Measurements from ENCODE around the gene GAA. TPM values are rescaled to one million over a fixed set of nuclear protein-coding genes. Genes with fewer than 3 reads are reported as not detected.

GAA gene
- total and polyA plus RNA-seq, 10 of the 15 experiments (the other 5 are each of a cell fraction or from before 2014, with no cell fraction given): 0.18 to 10.5 (median 4.1) TPM

DNA sequence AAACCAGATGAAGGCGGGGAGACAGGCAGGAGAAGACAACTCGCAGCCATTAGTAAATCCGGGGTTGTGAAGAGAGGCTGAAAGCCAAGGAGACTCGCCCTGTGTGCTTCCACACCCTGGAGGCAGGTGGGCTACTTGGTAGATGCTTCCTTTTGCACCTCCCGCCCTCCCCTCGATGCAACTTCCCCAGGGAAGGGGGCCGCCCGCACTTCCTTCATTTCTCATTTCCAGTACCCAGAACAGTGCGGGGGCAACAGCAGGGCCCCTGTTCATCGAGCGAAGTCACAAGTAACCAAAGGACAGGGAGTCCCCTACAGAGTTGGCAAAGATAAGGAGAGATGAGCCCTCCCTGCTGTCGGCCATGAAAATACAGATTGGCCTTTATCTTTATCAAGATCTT, 40.0 kb upstream of the GAA start:
- TF ChIP-seq MYB (IDR thresholded peaks at IDR 0.05; ENCODE audit: borderline replicate concordance, low read depth, low read length) (no peak), CBX3 (IDR thresholded peaks at IDR 0.05; ENCODE audit: borderline replicate concordance, low read depth) (no peak), RELA (IDR thresholded peaks at IDR 0.05; ENCODE audit: borderline replicate concordance, partially characterized antibody) (no peak)

GRCh38 chr17:80063830-80064585, 37.4 kb upstream of the GAA start:
- Histone ChIP-seq H3K27me3 (replicated peaks in 1 of 2; ENCODE audit: control insufficient read depth in 2 of 2, insufficient read depth in 2 of 2, low read length in 1 of 2) (no peaks in the 10 kb centered on the region), H3K4me1 (ENCODE audit: control insufficient read depth, insufficient read depth, low read length) (no peaks in the 10 kb centered on the region), H2AFZ (ENCODE audit: control insufficient read depth, low read depth, low read length) (no peak overlapping the region), H3K9ac (ENCODE audit: control insufficient read depth, insufficient read depth, low read length) (no peak overlapping the region), H4K20me1 (ENCODE audit: control insufficient read depth, insufficient read depth) (no peaks in the 10 kb centered on the region), H3K36me3 (ENCODE audit: control insufficient read depth in 2 of 2, insufficient read depth in 2 of 2, low read length in 1 of 2) (no peaks in the 10 kb centered on the region), H3K4me3 (no peak overlapping the region), H3K79me2 (ENCODE audit: control insufficient read depth, insufficient read depth, low read length) (no peaks in the 10 kb centered on the region), H3K9me3 (replicated peaks; ENCODE audit: control insufficient read depth, insufficient read depth, low read length) (no peaks in the 10 kb centered on the region), H3K4me2 (ENCODE audit: control insufficient read depth, insufficient read depth) (no peak overlapping the region), H3K27ac (ENCODE audit: control insufficient read depth, insufficient read depth) (no peak overlapping the region)
- in situ Hi-C loops (cut with MboI) (no loop called here), intact Hi-C loops (cut with micrococcal nuclease; ENCODE audit: unreplicated experiment) (no loop called here)
- ChIA-PET SMC1A (ENCODE audit: uncharacterized antibody, unreplicated experiment) (no interaction called here), RAD21 (ENCODE audit: unreplicated experiment) (no interaction called here), POLR2A (no interaction called here), CTCF (no interaction called here)
- ATAC-seq (no peak), DNase-seq (ENCODE audit: low read depth, low spot score) (no peak), FAIRE-seq (no peak)
- BruUV-seq (replicated peaks): no TSS peak
- WGBS (ENCODE audit: insufficient coverage, insufficient replicate concordance, low lambda C conversion rate, missing lambda C conversion rate): 54% methylated on average over 27 of the region's 27 CpGs
- TF ChIP-seq, protein P1, sequence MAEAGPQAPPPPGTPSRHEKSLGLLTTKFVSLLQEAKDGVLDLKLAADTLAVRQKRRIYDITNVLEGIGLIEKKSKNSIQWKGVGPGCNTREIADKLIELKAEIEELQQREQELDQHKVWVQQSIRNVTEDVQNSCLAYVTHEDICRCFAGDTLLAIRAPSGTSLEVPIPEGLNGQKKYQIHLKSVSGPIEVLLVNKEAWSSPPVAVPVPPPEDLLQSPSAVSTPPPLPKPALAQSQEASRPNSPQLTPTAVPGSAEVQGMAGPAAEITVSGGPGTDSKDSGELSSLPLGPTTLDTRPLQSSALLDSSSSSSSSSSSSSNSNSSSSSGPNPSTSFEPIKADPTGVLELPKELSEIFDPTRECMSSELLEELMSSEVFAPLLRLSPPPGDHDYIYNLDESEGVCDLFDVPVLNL (IDR thresholded peaks at IDR 0.05; ENCODE audit: low read depth, low read length): no peak
- TF ChIP-seq TBL1XR1 (IDR thresholded peaks at IDR 0.05; ENCODE audit: low read depth, low read length): no peak
- no peak for TF ChIP-seq ZBTB11 (CRISPR knock-in tag; IDR thresholded peaks at IDR 0.05)
- TF ChIP-seq ZNF622 (IDR thresholded peaks at IDR 0.05): no peak
- no peak for TF ChIP-seq POLR2AphosphoS2 (IDR thresholded peaks at IDR 0.05; ENCODE audit: low read depth, low read length)
- no peak for TF ChIP-seq ELK1 (IDR thresholded peaks at IDR 0.05; ENCODE audit: low read depth, low read length)
- no peak for TF ChIP-seq ZNF24 (IDR thresholded peaks at IDR 0.05)
- TF ChIP-seq ZSCAN29 (IDR thresholded peaks at IDR 0.05): no peak

More for the DNA sequence above, 40.0 kb upstream of the GAA start:
- no TSS peak for BruUV-seq (replicated peaks)
- no peaks in the 10 kb centered on the region for H3K4me1 ChIP-seq (ENCODE audit: control insufficient read depth, insufficient read depth, low read length)
- H3K9me3 ChIP-seq (replicated peaks; ENCODE audit: control insufficient read depth, insufficient read depth, low read length): no peaks in the 10 kb centered on the region
- ATAC-seq (no peak), FAIRE-seq (no peak), DNase-seq (ENCODE audit: low read depth, low spot score) (no peak)
- ChIA-PET SMC1A (ENCODE audit: uncharacterized antibody, unreplicated experiment) (no interaction called here), RAD21 (ENCODE audit: unreplicated experiment) (interaction anchor here (0.6 kb wide), 1 partner anchor 1301 kb away, joined by 3 read pairs; no protein-coding TSS in a partner anchor), POLR2A (no interaction called here), CTCF (no interaction called here)
- no peaks in the 10 kb centered on the region for H3K36me3 ChIP-seq (ENCODE audit: control insufficient read depth in 2 of 2, insufficient read depth in 2 of 2, low read length in 1 of 2)
- H3K9ac ChIP-seq (ENCODE audit: control insufficient read depth, insufficient read depth, low read length): no peak overlapping the region
- no peaks in the 10 kb centered on the region for H3K79me2 ChIP-seq (ENCODE audit: control insufficient read depth, insufficient read depth, low read length)
- H4K20me1 ChIP-seq (ENCODE audit: control insufficient read depth, insufficient read depth): no peaks in the 10 kb centered on the region
- in situ Hi-C loops (cut with MboI) (no loop called here), intact Hi-C loops (cut with micrococcal nuclease; ENCODE audit: unreplicated experiment) (no loop called here)
- no peak overlapping the region for H3K27ac ChIP-seq (ENCODE audit: control insufficient read depth, insufficient read depth)
- no peak overlapping the region for H3K4me3 ChIP-seq
- H2AFZ ChIP-seq (ENCODE audit: control insufficient read depth, low read depth, low read length): no peak overlapping the region
- 27% methylated on average over 12 of the region's 12 CpGs for WGBS (ENCODE audit: insufficient coverage, insufficient replicate concordance, low lambda C conversion rate, missing lambda C conversion rate)
- no peak overlapping the region for H3K4me2 ChIP-seq (ENCODE audit: control insufficient read depth, insufficient read depth)
- no peaks in the 10 kb centered on the region for H3K27me3 ChIP-seq (replicated peaks in 1 of 2; ENCODE audit: control insufficient read depth in 2 of 2, insufficient read depth in 2 of 2, low read length in 1 of 2)

Data from GM12878 (cell line).